ENCODE data around the gene ARMH1. TPM values are rescaled to one million over a fixed set of nuclear protein-coding genes. Genes with fewer than 3 reads are reported as not detected.

ARMH1 gene
- total and polyA plus RNA-seq, 2 donors from 2014 or later = 3.4 to 3.9 TPM

DNA sequence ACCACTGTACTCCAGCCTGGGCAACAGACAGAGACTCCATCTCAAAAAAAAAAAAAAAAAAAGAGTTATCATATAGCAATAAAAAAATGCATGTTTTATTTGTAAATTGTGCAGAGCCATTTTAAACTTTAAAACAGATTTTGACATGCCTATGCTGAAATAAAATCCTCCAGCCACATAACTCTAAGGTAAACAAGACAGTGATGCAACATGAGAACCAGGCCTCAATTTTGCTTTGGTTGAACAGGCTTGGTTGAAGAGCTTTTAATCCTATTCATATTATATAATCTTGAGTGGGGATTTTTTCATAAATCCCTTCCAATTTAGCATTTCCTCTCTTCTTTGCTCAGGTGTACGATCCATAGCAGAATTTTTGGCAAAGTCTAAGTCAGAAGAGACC lies 26.1 kb downstream of the ARMH1 start:
- TF ChIP-seq, protein P1, sequence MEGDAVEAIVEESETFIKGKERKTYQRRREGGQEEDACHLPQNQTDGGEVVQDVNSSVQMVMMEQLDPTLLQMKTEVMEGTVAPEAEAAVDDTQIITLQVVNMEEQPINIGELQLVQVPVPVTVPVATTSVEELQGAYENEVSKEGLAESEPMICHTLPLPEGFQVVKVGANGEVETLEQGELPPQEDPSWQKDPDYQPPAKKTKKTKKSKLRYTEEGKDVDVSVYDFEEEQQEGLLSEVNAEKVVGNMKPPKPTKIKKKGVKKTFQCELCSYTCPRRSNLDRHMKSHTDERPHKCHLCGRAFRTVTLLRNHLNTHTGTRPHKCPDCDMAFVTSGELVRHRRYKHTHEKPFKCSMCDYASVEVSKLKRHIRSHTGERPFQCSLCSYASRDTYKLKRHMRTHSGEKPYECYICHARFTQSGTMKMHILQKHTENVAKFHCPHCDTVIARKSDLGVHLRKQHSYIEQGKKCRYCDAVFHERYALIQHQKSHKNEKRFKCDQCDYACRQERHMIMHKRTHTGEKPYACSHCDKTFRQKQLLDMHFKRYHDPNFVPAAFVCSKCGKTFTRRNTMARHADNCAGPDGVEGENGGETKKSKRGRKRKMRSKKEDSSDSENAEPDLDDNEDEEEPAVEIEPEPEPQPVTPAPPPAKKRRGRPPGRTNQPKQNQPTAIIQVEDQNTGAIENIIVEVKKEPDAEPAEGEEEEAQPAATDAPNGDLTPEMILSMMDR (IDR thresholded peaks at IDR 0.05; ENCODE audit: borderline replicate concordance, extremely low read depth, insufficient read depth) = no peak
- H3K4me1 ChIP-seq (ENCODE audit: control insufficient read depth in 2 of 3, insufficient read depth in 2 of 3, low read depth in 1 of 3, low read length in 3 of 3) = no peaks in the 10 kb centered on the region
- H3K9me3 ChIP-seq (ENCODE audit: control insufficient read depth in 2 of 3, insufficient read depth in 1 of 3, low read length in 3 of 3) = no peaks in the 10 kb centered on the region
- H3K36me3 ChIP-seq (ENCODE audit: control insufficient read depth in 2 of 3, insufficient read depth in 3 of 3, low read length in 3 of 3) = no peaks in the 10 kb centered on the region
- no peak overlapping the region for H3K9ac ChIP-seq (ENCODE audit: low read length in 3 of 3)
- no peak overlapping the region for H3K27ac ChIP-seq (ENCODE audit: low read depth in 2 of 2, low read length in 2 of 2)
- H3K27me3 ChIP-seq (ENCODE audit: control insufficient read depth, insufficient read depth, low read length) = no peaks in the 10 kb centered on the region
- FAIRE-seq (no peak), DNase-seq (peak in 2 of 5 donors; percentile 29 to 31)
- H3K4me3 ChIP-seq (ENCODE audit: low read length in 3 of 3) = no peak overlapping the region
- intact Hi-C loops (cut with DNase I) = no loop called here

DNA sequence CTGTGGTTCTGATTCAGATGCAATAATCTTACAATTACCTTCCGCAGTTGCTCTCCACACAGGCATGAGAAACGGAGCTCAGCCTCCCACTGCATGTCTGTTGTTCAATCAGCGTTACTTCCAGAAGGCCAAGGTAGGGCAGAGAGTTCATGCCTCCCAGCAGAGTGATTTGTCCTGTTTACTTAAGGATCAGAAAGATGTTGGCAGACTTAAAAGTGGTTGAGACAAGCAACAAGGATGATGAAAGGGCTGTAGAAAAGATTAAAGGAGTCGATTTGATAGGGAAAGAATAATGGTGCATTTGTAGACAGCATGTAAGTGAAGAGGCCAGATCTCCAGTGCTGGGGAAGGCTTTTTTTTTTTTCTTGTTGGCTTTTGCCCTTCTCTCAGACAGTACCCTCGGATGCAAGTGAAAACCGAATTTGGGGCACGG lies 26.6 kb downstream of the ARMH1 start:
- no peak overlapping the region for H3K4me3 ChIP-seq (ENCODE audit: low read length in 3 of 3)
- intact Hi-C loops (cut with DNase I) = no loop called here
- H3K36me3 ChIP-seq (ENCODE audit: control insufficient read depth in 2 of 3, insufficient read depth in 3 of 3, low read length in 3 of 3) = no peaks in the 10 kb centered on the region
- no peak for FAIRE-seq
- TF ChIP-seq, protein P1 (IDR thresholded peaks at IDR 0.05; ENCODE audit: borderline replicate concordance, extremely low read depth, insufficient read depth) = no peak
- H3K4me1 ChIP-seq (ENCODE audit: control insufficient read depth in 2 of 3, insufficient read depth in 2 of 3, low read depth in 1 of 3, low read length in 3 of 3) = no peaks in the 10 kb centered on the region
- peak in 3 of 5 donors; percentile 64 to 79 (median 78) for DNase-seq
- no peaks in the 10 kb centered on the region for H3K27me3 ChIP-seq (ENCODE audit: control insufficient read depth, insufficient read depth, low read length)
- no peak overlapping the region for H3K27ac ChIP-seq (ENCODE audit: low read depth in 2 of 2, low read length in 2 of 2)
- H3K9me3 ChIP-seq (ENCODE audit: control insufficient read depth in 2 of 3, insufficient read depth in 1 of 3, low read length in 3 of 3) = no peaks in the 10 kb centered on the region
- no peak overlapping the region for H3K9ac ChIP-seq (ENCODE audit: low read length in 3 of 3)

DNA sequence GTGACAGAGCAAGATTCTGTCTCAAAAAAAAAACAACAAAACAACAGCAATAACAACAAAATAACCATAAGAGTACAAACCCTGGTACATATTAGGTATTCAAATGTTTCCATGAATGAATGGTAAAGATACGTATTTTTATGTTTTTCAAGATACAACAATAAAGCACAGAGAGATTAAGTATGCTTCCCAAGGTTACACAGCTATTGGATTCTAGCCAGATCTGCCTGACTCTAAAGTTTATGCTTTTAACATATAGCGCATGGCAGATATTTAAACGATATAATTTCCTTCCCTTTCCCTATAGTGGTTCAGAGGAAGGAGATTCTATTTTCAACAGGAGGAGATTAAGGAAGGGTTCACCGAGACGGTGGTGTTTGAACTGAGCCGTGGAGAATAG lies 31.0 kb downstream of the ARMH1 start:
- H3K9ac ChIP-seq (ENCODE audit: low read length in 3 of 3) = no peak overlapping the region
- DNase-seq = no peak
- no peaks in the 10 kb centered on the region for H3K36me3 ChIP-seq (ENCODE audit: control insufficient read depth in 2 of 3, insufficient read depth in 3 of 3, low read length in 3 of 3)
- FAIRE-seq = no peak
- TF ChIP-seq, protein P1 (IDR thresholded peaks at IDR 0.05; ENCODE audit: borderline replicate concordance, extremely low read depth, insufficient read depth) = no peak
- H3K4me1 ChIP-seq (ENCODE audit: control insufficient read depth in 2 of 3, insufficient read depth in 2 of 3, low read depth in 1 of 3, low read length in 3 of 3) = no peaks in the 10 kb centered on the region
- no peaks in the 10 kb centered on the region for H3K9me3 ChIP-seq (ENCODE audit: control insufficient read depth in 2 of 3, insufficient read depth in 1 of 3, low read length in 3 of 3)
- H3K27me3 ChIP-seq (ENCODE audit: control insufficient read depth, insufficient read depth, low read length) = no peaks in the 10 kb centered on the region
- no peak overlapping the region for H3K4me3 ChIP-seq (ENCODE audit: low read length in 3 of 3)
- intact Hi-C loops (cut with DNase I) = no loop called here
- no peak overlapping the region for H3K27ac ChIP-seq (ENCODE audit: low read depth in 2 of 2, low read length in 2 of 2)

DNA sequence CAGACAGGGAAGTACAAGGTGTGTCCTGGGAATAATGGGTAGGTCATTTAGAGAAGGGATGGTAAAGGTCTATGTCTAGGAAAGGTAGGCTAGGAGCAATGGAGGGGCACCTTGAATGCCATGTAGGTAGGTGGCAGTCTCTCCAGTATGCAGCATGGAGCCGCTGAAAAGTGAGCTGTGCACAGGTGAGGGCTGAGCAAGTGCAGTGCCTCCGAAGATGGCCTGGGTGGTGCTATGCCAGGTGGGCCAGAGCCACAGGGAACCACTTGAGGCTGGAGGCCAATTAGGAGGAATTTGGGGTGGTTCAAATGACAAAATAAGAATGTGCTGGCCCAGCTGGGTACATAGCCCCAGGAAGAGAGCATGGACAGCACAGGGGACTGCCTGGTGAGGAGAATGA lies 31.4 kb downstream of the ARMH1 start:
- no peaks in the 10 kb centered on the region for H3K27me3 ChIP-seq (ENCODE audit: control insufficient read depth, insufficient read depth, low read length)
- H3K36me3 ChIP-seq (ENCODE audit: control insufficient read depth in 2 of 3, insufficient read depth in 3 of 3, low read length in 3 of 3) = no peaks in the 10 kb centered on the region
- no peaks in the 10 kb centered on the region for H3K9me3 ChIP-seq (ENCODE audit: control insufficient read depth in 2 of 3, insufficient read depth in 1 of 3, low read length in 3 of 3)
- intact Hi-C loops (cut with DNase I) = no loop called here
- H3K27ac ChIP-seq (ENCODE audit: low read depth in 2 of 2, low read length in 2 of 2) = no peak overlapping the region
- H3K4me3 ChIP-seq (ENCODE audit: low read length in 3 of 3) = no peak overlapping the region
- no peak for FAIRE-seq
- DNase-seq = peak in 1 of 5 donors; percentile 17
- TF ChIP-seq, protein P1 (IDR thresholded peaks at IDR 0.05; ENCODE audit: borderline replicate concordance, extremely low read depth, insufficient read depth) = no peak
- H3K9ac ChIP-seq (ENCODE audit: low read length in 3 of 3) = no peak overlapping the region
- H3K4me1 ChIP-seq (ENCODE audit: control insufficient read depth in 2 of 3, insufficient read depth in 2 of 3, low read depth in 1 of 3, low read length in 3 of 3) = no peaks in the 10 kb centered on the region
